ENCODE measurements around the gene VWA3A.
"Not testable (repeated sequence)": the region's sequence is repeated elsewhere in the genome, so short reads cannot be mapped to it uniquely, and the experiment has no call there.

- not testable (repeated sequence) for TF ChIP-seq CTCF, POLR2A (IDR thresholded peaks at IDR 0.05)
These were observed 104.3 kb downstream of the VWA3A start for GRCh38 chr16:22196559-22197168.

Data from uterus (tissue), 2 donors.